GM19099 (cell line): ENCODE results near the gene TNFRSF13B.

Source experiments
- POLR2A ChIP-seq: IDR thresholded peaks from 3 replicates; pipeline ENCODE4 v1.6.1; 2011; ENCODE audit warnings: low read depth; ENCODE audit not compliant: insufficient read length; ENCODE audit errors: extremely low read depth

TNFRSF13B gene

GRCh38 chr17:16980061-16980460 lies 8.1 kb upstream of the TNFRSF13B start:
- TF ChIP-seq POLR2A = no peak

GRCh38 chr17:16979237-16979823 lies 7.4 kb upstream of the TNFRSF13B start:
- peak; percentile 37 for TF ChIP-seq POLR2A

- TF ChIP-seq POLR2A = no peak
These were observed 6.0 kb upstream of the TNFRSF13B start for GRCh38 chr17:16977932-16978331.

- TF ChIP-seq POLR2A = no peak
These were observed 5.0 kb upstream of the TNFRSF13B start for GRCh38 chr17:16976725-16977550.

- peak; percentile 26 for TF ChIP-seq POLR2A
These were observed 4.1 kb upstream of the TNFRSF13B start for GRCh38 chr17:16975744-16976625.

- peak; percentile 38 for TF ChIP-seq POLR2A
These were observed 3.3 kb upstream of the TNFRSF13B start for GRCh38 chr17:16975277-16975651.

GRCh38 chr17:16974569-16975276 lies 2.8 kb upstream of the TNFRSF13B start:
- TF ChIP-seq POLR2A = no peak

- peak; percentile 42 for TF ChIP-seq POLR2A
These were observed 2.0 kb upstream of the TNFRSF13B start for GRCh38 chr17:16973760-16974540.

GRCh38 chr17:16972346-16972745 lies 428 bp upstream of the TNFRSF13B start:
- no peak for TF ChIP-seq POLR2A

- TF ChIP-seq POLR2A = peak; percentile 62
These were observed 1.7 kb downstream of the TNFRSF13B start for GRCh38 chr17:16969931-16970906.

GRCh38 chr17:16968786-16969185 lies 3.1 kb downstream of the TNFRSF13B start:
- TF ChIP-seq POLR2A = peak; percentile 39

- TF ChIP-seq POLR2A = no peak
These were observed 9.1 kb downstream of the TNFRSF13B start for GRCh38 chr17:16962804-16963203.

- no peak for TF ChIP-seq POLR2A
These were observed 10.1 kb downstream of the TNFRSF13B start for GRCh38 chr17:16961792-16962191.
